Activated gamma-delta T cell treated with Interleukin-2 at 50 U/mL for 16 hours (primary cell): Measurements from ENCODE around the gene GINS1.
"Not testable (repeated sequence)": the region's sequence is repeated elsewhere in the genome, so short reads cannot be mapped to it uniquely, and the experiment has no call there.

Source experiments
- DNase-seq: peaks from one replicate; pipeline ENCODE4 v3.0.0-alpha.2; 2020

The GINS1 gene

GRCh38 chr20:25457886-25458680 lies 50.6 kb downstream of the GINS1 start:
- DNase-seq, result no peak

GRCh38 chr20:25459111-25459830 lies 51.8 kb downstream of the GINS1 start:
- no peak for DNase-seq

GRCh38 chr20:25459916-25460535 lies 52.6 kb downstream of the GINS1 start:
- no peak for DNase-seq

- no peak for DNase-seq
Measured at GRCh38 chr20:25460566-25461280, 53.2 kb downstream of the GINS1 start.

GRCh38 chr20:25461281-25461650 lies 53.8 kb downstream of the GINS1 start:
- DNase-seq, result no peak

GRCh38 chr20:25461786-25462545 lies 54.5 kb downstream of the GINS1 start:
- no peak for DNase-seq

GRCh38 chr20:25464501-25465242 lies 57.2 kb downstream of the GINS1 start:
- DNase-seq, result no peak

- no peak for DNase-seq
Measured at GRCh38 chr20:25465243-25466135, 58.0 kb downstream of the GINS1 start.

GRCh38 chr20:25466846-25467245 lies 59.4 kb downstream of the GINS1 start:
- no peak for DNase-seq

GRCh38 chr20:25467441-25467840 lies 60.0 kb downstream of the GINS1 start:
- no peak for DNase-seq

GRCh38 chr20:25468126-25469075 lies 60.9 kb downstream of the GINS1 start:
- DNase-seq, result no peak

GRCh38 chr20:25469558-25469957 lies 62.1 kb downstream of the GINS1 start:
- DNase-seq, result no peak

GRCh38 chr20:25470045-25470444 lies 62.6 kb downstream of the GINS1 start:
- DNase-seq, result no peak

GRCh38 chr20:25471020-25471419 lies 63.5 kb downstream of the GINS1 start:
- DNase-seq, result no peak

- DNase-seq, result not testable (repeated sequence)
Measured at GRCh38 chr20:25473297-25473696, 65.8 kb downstream of the GINS1 start.

GRCh38 chr20:25476106-25477013 lies 68.9 kb downstream of the GINS1 start:
- DNase-seq, result no peak

GRCh38 chr20:25477014-25477882 lies 69.8 kb downstream of the GINS1 start:
- no peak for DNase-seq
